ENCODE results near the gene MRPL27.
"Not testable (repeated sequence)": the region's sequence is repeated elsewhere in the genome, so short reads cannot be mapped to it uniquely, and the experiment has no call there.

Gene MRPL27

DNA sequence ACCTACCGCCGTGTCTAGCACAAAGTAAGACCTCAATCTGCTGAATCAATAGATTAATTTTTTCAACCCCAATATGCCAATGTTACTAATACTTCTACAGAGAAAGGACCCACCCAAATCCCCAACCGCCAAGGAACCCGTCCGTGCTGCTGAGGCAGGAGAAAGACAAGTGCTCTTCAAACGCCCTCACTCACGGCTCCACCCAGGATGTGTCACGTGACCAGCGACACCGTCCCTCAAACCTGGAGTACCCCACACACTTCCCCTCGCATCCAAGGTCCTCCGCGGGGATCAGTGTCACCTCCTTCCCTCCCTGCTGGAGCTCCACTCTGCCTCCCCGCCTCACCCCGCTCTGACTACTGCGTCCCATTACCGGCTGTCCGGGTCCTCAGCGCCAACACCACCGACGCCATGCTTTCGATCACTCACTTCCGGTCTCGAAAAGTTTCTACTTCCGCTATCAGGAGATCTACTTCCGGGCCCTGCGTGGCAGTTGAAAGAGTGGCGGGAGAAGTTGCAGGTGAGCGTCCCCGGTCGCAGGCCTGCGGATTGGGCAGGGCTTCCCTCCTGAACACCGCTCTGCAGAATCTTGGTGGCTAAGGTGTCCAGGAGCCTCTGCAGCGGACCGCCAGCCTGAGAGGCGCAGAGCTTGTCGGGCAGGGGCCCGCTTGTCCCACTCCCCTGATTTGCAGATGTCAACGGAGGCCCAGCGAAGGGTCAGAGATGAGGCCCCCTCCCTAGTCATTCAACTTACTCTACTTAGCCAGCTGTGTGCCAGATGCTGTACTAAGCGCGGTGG, at the start of gene MRPL27, which contains the start of gene EME1:
Gene MRPL27 (minus strand): TSS at position 427 of the 799 bp plus-strand sequence. CDS start 14 bp downstream, at position 413.
Gene EME1 (plus strand): TSS at position 472 of the 799 bp plus-strand sequence. CDS start 1,980 bp downstream, outside the sequence.
- DNase-seq (ENCODE audit: low read depth): peak; percentile 76

DNA sequence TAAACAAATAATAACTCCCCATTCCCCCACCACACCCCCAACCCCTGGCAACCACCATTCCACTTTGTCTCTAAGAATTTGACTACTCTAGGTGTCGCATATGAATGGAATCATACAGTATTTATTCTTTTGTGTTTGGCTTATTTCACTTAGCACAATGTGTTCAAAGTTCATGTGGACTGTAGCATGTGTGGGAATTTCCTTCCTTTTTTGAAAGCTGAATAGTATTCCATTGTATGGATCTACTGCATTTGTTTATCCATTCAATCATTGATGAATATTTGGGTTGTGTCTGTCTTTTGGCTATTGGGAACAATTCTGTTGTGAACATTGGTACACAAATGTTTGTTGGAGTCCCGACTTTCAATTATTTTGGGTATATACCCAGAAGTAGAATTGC, 49.8 kb upstream of the MRPL27 start:
- no peak for DNase-seq (ENCODE audit: low read depth)

DNA sequence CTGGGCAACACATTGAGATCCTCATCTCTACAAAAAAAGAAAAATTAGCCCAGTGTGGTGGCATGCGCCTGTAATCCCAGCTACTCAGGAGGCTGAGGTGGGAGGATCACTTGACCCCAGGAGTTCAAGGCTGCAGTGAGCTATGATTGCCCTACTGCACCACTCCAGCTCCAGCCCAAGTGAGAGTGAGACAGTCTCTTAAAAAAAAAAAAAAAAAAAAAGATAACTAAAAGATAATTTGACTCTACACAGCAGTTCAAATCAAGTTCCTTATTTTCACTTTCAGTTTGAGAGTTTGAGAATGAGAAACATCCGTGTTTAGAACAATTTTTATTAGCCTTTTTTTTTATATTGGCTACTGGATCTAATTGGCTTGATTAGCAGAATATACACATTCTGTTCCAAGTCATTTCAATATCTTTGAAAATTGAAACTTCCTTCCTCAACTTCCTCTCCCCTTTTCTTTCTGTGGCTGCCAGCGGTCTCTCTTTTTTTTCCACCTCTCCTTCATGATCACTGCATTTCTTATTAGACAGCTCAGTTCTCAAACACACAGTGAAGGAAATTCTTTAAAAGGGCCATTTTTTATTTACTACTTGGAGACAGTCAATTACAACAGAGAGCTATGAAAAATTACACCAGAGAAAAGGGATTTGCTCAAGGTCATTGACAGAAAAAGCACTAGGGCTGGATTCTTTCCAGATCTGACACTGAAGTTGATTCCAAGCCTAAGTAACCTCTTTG, 48.5 kb upstream of the MRPL27 start:
- DNase-seq (ENCODE audit: low read depth): no peak

DNA sequence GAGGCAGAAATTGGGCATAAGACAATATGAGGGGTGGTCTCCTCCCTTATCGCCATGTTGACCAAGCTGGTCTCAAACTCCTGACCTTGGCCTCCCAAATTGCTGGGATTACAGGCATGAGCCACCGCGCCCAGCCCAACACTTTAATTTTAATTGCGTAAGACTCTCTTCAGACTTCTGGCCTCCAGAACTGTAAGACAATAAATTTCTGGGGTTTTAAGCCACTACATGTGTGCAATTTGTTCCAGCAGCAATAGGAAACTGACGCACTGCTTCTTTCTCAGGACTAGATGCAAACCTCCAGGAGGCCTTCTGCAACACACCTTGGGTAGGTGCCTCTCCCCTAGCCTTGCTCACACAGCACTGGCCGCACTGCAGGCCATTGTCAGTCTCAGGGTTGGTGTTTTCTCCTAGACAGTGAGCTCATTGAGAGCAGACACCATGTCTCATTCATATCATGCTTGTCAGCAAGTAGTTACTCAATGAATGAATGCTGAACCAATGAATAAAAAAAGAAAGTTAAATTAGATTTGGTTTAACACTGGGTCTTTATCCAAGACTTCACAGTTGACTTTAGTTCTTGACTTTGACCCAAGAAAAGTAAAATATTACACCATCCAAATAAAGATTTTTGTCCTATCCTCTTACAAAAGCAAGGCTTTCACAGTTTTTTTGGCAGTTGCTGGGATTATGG, 47.6 kb upstream of the MRPL27 start:
- DNase-seq (ENCODE audit: low read depth): no peak

DNA sequence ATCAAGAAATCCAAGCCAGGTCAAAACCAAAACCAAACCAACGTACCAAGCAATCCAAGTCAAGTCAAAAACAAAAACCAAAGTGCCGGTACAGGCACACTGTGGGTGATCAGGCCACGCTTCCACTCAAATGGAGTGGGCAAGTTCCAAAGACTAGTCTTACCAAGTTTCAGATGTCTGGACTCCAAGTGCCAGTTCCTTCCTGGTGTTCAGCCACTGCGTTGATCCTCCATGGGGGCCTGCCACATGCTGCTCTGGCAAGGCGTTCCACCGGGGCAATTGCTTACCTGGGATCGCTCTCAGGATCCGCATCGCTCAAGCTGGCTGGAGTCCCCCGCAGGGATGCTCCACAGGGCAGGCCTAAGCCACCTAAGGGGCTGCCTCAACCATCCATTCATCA, 46.6 kb upstream of the MRPL27 start:
- not testable (repeated sequence) for DNase-seq (ENCODE audit: low read depth)

DNA sequence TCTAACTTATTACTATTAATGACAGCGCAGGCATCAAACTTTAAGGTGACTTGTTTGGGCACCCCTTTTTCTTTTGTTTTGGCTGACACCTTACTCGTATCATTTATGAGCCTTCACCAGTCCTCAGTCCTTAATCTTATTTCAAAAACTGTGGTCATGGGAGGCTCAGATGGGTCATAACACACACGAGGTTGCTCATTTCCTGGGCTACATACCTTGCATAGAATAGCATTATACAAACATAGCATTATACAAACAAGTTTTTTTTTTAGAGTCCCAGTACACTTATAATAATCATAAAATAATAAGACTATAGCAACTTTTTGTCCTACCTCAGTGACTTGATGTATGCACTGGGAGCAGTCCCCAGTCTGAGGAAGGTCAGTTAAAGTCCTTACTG, 41.8 kb upstream of the MRPL27 start:
- DNase-seq (ENCODE audit: low read depth): no peak

DNA sequence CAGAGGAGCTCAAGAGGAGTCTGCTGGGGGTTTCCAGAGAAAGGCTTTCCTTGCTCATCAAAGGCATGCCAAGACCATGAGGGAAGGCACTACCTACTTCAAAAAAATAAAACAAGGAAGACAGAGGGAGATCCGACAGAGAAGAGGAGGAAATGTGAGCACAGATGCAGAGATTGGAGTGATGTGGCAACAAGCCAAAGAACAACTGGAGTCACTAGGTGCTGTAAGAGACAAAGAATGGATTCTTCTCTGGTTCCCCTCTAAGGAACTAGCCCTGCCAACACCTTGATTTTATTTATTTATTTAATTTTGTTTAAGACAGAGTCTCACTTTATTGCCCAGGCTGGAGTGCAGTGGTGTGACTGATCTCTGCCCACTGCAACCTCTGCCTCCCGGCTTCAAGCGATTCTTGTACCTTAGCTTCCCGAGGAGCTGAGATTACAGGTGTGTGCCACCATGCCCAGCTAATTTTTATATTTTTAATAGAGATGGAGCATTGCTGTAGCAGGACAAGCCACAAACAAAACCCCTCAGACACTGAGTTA, 39.3 kb upstream of the MRPL27 start:
- no peak for DNase-seq (ENCODE audit: low read depth)

DNA sequence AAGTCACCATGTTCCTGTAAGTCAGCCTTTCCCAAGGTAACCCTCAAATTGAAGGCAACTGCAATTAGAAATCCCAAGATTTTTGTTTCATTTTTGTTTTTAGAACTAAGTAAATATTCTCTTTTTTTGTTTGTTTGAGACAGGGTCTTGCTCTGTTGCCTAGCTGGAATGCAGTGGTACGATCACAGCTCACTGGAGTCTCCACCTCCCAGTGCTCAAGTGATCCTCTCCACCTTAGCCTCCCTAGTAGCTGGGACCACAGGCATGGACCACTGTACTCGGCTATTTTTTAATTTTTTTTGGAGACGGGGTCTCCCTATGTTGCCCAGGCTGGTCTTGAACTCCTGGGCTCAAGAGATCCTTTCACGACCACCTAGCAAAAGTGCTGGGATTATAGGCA, 34.9 kb upstream of the MRPL27 start:
- no peak for DNase-seq (ENCODE audit: low read depth)

DNA sequence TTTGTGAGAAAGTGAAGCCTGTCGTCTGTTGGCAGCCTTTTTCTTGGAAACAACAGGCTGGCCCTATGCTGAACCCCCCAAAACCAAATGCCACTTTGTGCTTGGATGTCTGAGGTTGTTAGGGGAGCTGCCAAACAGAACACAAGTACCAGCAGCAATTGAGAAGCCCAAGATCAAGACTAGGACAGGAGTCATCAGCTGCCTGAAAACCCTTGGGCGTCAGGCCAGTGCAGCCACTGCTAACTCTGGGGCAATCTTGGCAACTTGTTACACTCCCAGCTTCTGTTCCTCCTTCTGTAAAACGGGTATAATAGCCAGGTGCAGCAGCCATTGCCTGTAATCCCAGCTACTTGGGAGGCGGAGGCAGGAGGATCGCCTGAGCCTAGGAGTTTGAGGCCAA, 33.6 kb upstream of the MRPL27 start:
- DNase-seq (ENCODE audit: low read depth): no peak

DNA sequence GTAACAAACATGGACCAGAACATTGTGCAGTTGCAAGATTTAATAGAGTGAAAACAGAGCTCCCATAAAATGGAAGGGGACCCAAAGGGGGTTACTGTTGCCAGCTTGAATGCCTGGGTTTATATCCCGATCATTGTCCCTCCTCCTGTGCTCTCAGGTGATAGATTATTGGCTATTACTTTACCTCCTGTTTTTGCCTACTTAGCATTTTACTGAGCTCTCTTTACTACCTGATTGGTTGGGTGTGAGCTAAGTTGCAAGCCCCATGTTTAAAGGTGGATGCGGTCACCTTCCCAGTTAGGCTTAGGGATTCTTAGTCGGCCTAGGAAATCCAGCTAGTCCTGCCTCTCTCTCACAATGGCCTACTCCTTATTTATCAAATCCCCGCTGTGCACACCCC, 32.4 kb upstream of the MRPL27 start:
- not testable (repeated sequence) for DNase-seq (ENCODE audit: low read depth)

DNA sequence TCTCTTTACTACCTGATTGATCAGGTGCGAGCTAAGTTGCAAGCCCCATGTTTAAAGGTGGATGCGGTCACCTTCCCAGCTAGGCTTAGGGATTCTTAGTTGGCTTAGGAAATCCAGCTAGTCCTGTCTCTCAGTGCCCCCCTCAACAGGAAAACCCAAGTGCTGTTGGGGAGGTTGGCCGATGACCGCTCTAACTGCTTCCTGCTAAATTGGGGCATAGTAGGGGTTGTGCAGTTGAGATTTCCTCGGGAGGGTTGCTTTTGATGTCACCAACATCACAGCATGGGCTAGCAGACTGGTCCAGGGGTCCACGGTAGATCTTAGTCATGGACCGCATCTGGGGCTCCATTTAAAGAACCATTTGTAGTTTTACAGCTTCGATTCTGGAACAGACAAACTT, 26.6 kb upstream of the MRPL27 start:
- not testable (repeated sequence) for DNase-seq (ENCODE audit: low read depth)

DNA sequence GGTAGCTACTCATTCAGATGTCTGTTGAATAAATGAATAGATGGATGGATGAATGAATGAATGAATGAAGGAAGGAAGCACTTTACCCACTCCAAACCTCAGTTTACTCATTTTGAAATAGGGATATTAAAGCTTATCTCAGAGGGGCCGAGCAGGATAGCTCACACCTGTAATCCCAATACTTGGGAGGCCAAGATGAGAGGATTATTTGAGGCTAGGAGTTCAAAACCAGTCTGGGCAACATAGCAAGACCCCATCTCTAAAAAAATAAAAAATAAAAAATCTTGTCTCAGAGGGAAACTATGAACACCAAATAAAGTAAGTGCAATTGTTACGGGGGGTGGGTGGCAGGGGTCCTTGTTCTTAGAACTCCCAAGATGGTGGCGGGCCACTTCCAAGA, 25.7 kb upstream of the MRPL27 start:
- DNase-seq (ENCODE audit: low read depth): not testable (repeated sequence)

DNA sequence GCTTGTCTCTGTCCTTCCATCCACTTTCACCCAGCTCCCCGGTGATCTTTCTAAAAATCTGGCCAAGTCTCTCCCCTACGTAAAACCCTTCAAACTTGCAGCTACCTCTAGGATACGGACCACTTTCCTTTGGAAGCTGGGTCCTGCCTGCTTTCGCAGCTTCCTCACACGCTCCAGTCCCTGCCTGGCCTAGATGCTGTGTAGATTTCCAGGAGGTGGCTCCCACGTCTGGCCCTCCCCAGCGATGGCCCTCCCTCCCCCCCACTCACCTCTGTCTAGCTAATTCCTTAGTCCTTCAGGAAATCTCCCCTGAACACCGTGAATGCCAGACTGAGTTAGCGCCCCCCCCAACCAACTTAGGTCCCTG, 24.9 kb upstream of the MRPL27 start:
- DNase-seq (ENCODE audit: low read depth): no peak

DNA sequence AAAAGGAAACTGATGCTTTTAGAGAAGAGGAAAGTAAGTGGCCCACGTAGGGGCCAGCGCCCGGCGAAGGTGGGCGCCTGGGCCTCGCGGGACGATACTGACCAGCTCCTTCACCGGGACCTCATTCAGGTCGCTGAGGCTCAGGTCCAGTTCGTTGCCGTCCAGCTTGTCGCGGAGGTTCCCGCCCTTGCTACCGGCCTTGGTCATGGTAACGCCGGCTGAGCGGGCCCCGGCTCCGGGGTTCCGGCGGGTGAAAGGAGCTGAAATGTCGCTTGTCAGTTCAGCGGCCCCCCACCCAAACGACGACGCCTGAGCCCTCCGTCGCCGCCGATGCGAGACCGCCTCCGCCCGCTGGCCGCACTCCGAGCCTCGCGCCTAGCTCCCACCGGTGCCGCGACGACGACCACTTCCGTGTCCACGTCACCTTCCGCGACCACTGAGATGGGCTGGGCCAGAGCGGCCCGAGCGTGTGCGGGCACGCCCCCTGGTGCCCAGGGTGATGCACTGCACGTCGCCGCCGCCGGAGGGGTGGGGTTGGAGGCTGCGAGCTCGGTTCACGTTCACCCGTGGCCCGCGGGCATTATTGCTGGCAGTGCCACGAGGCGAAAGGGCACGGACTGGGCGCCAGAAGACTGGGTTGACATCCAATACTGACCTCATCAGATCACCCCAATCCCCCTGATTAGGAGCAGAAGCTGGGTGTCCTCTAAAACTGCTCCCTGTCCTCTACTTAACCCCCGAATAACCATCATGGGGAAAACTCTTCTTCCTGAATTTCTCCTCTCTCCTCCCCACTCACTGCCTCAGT, 24.3 kb upstream of the MRPL27 start, which contains the start of gene LRRC59:
Gene LRRC59 (minus strand): TSS at position 413 of the 808 bp plus-strand sequence. CDS start 206 bp downstream, at position 207.
- peak; percentile 89 for DNase-seq (ENCODE audit: low read depth)

DNA sequence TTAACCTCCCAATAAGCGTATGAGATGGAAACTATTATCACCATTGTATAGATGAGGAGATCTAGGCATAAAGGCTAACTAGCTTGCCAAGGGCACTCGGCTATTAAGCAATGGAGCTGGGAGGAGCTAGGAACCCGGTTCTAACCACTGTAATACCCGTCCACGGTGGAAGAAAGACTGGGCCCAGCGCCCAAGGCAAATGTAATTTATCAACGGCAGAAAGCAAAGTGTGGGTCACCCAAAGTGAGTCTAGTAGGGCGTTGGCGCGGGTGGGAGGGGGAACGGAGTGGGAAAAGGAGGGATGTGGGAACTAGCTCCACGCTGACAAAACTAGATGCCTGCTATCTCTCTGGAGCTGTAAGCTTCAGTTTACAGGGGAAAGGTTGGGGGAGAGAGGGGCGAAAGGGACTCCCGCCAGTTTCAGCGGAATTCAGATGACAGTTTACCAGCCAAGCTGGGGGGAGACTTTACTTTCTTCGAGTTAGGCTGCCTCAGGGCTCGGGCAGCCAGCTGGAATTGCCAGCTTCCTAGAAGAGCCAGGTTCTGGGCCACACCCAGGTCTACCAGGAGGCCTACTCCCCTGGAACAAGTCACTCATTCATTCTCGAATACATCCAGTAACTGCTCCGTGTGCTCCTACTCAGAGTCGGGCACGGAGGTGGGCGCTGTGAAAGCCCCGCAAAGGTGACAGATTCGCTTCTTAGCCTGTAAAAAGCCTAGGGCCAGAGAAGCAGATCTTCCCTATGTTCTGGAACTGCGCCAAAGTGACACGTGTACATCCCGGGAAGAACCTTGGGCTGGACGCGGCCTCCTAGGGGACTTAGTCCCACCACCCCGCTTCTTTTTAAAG, 23.5 kb upstream of the MRPL27 start:
- DNase-seq (ENCODE audit: low read depth): peak; percentile 20

DNA sequence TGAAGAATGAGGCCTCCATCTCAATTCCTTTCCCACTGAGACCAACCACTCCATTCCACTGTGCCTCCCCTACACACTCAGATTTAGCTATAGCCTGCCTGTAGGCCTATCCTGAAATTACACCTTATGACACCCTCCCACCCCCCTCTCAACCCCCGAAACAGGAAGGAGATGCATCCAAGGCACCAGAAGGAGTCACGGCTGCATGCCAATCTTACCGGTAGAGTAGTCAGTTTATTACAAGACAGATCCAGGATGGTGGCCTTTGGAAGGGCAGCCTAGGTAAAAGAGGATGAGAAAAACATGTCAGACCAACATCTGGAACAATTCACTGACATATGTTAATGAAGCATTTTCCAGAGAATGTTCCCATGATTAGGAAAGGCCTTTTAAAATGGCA, 21.7 kb upstream of the MRPL27 start:
- no peak for DNase-seq (ENCODE audit: low read depth)

DNA sequence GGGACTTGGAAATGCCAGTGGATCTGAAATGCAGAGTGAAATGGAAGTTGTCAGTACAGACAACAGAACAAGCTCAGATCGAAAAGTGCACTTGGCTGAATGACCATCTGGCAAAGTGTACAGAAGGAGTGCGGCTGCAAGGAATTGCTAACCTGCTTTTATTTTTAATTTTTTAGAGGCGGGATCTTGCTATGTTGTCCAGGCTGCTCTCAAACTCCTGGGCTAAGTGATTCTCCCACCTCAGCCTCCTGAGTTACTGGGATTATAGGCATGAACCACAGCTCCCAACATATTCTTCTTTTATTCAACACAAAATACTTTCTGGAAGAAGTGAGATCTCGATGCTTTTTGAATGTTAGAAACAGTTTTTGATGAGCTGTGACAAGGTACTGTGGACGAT, 20.7 kb upstream of the MRPL27 start:
- no peak for DNase-seq (ENCODE audit: low read depth)

DNA sequence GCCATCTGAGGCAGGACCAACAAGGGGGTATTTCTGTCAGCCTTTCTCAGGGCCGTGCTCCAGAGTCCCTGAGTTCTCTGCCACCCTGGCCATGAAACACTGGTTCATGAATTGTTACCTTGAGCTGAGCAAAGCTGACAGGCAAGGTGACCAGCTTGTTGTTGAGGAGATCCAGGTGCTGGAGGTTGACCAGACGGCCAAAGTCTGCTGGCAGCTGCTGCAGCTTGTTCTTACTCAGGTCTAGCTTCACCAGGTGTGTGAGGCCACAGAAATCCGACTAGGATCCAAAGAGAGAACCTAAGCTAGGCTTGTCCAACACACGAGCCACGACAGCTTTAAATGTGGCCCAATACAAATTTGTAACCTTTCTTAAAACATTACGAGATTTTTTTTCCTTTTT, 19.6 kb upstream of the MRPL27 start:
- DNase-seq (ENCODE audit: low read depth): no peak

DNA sequence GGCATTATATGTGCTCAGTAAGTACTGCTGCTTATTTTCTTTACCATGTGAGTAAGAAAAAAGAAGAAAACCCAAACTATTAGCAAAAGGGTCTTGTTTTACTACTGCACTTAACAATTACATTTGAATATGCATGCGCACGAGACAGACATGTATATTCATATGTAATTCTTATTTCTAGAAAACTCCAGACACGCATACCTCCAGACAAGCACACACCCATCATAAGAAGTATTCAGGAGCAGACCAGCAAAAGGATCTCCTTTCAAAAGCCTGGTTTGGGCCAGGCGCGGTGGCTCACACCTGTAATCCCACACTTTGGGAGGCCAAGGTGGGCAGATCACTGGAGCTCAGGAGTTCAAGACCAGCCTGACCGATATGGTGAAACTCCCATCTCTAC, 16.6 kb upstream of the MRPL27 start:
- no peak for DNase-seq (ENCODE audit: low read depth)

DNA sequence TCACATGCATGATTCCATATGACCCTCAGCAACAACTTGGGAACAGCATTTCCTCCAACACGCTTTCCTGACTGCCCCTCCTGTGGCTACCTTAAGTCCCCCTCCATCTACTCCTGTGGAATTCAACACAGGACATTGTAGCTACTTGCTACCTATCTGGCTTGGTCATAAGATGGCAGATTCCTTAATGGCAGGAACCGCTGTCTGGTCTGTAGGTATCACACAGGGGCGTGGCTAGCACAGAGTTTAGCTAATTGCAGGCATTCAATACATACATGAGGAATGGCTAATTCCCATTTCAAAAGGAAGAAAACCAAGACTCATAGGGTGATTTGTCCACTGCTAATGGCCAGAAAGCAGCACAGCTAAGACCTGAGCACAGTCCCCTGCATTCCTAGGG, 15.7 kb upstream of the MRPL27 start:
- DNase-seq (ENCODE audit: low read depth): no peak

DNA sequence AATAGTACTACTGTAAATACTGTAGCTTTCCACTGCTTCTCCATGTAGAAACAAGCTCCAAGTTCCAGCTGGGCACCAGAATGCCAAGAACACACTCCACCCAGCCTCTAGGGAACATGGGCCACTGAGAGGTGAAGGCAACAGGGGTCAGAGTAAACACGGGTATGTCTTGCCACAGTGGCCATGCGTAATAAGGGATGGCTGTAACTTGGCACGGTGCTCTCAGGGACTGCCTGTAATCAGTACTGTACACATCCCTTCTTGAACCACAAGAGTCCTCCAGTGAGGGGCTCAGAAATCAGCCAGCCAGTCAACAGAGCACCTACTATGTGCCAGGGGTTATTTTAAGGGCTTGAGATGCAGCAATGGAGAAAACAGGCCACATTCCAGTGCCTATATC, 13.5 kb upstream of the MRPL27 start:
- no peak for DNase-seq (ENCODE audit: low read depth)

All from activated T-helper 9 cell treated with anti-CD3 and anti-CD28 coated beads, Interleukin-2, amount 50 U/mL, for 16 hours (primary cell).